Tibial nerve (tissue), 4 donors: Measurements from ENCODE around the gene RRM2.

ENCODE experiments used
- EP300 ChIP-seq, 2 donors: sonication (generic); formaldehyde crosslinking; IDR thresholded peaks; one replicate each; pipeline ENCODE4 v1.6.1; 2017; ENCODE audit warnings: antibody characterized with exemption in 2 of 2, mild to moderate bottlenecking in 1 of 2
- POLR2A ChIP-seq, 2 donors: fragments of 450-650 bp; IDR thresholded peaks; one replicate each; pipeline ENCODE4 v1.6.1; 2017; ENCODE audit warnings: antibody characterized with exemption in 2 of 2, mild to moderate bottlenecking in 2 of 2, moderate library complexity in 2 of 2
- TF ChIP-seq, protein P1 (sequence below), 5 experiments: fragments of 200-600 bp in 3 of 5; fragments of 450-650 bp in 2 of 5; sonication (generic) in 3 of 5; IDR thresholded peaks; one replicate each; pipeline ENCODE4 v1.5.1; 2016 to 2019; ENCODE audit warnings: antibody characterized with exemption in 5 of 5, mild to moderate bottlenecking in 3 of 5, moderate library complexity in 2 of 5

DNA sequence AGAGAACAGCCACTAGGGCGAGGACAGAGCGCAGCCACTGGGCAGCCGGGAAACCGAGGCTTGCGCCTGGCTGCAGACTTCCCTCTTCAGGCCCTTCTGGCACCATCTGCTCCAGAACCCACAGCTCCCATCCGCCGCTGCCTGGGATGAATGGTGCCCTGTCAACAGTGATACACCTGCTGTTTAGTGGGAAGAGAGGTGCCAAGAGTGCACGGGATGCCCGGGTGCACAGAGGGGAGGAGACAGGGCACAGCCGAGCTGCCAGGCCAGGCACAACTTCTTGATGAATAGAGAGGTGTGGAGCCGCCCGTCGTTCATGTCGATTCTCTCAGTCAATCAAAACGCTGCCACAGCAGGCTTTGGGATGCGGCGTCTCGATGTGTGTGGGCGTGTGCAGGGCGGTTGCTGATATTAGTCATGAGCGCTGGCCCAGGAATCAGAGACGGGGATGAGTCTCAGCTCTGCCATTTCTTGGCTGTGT lies 39.5 kb downstream of the RRM2 start:
- TF ChIP-seq, protein P1, sequence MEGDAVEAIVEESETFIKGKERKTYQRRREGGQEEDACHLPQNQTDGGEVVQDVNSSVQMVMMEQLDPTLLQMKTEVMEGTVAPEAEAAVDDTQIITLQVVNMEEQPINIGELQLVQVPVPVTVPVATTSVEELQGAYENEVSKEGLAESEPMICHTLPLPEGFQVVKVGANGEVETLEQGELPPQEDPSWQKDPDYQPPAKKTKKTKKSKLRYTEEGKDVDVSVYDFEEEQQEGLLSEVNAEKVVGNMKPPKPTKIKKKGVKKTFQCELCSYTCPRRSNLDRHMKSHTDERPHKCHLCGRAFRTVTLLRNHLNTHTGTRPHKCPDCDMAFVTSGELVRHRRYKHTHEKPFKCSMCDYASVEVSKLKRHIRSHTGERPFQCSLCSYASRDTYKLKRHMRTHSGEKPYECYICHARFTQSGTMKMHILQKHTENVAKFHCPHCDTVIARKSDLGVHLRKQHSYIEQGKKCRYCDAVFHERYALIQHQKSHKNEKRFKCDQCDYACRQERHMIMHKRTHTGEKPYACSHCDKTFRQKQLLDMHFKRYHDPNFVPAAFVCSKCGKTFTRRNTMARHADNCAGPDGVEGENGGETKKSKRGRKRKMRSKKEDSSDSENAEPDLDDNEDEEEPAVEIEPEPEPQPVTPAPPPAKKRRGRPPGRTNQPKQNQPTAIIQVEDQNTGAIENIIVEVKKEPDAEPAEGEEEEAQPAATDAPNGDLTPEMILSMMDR (IDR thresholded peaks at IDR 0.05) = no peak
- TF ChIP-seq EP300 (IDR thresholded peaks at IDR 0.05) = no peak
- no peak for TF ChIP-seq POLR2A (IDR thresholded peaks at IDR 0.05)
